WERI-Rb-1 (cell line): ENCODE data around the gene SRSF8.
"Not testable (repeated sequence)": the region's sequence is repeated elsewhere in the genome, so short reads cannot be mapped to it uniquely, and the experiment has no call there.

Source experiments
- DNase-seq: peaks from one replicate; pipeline ENCODE4 v3.0.0-alpha.2; 2020
- H3K27ac ChIP-seq: fragments of 250-450 bp; sonication (Bioruptor Pico); 2 replicates; pipeline ENCODE4 v1.5.1; 2020; ENCODE audit warnings: mild to moderate bottlenecking, moderate library complexity
- H3K27me3 ChIP-seq: fragments of 250-450 bp; sonication (Bioruptor Pico); 2 replicates; pipeline ENCODE4 v1.5.1; 2021; ENCODE audit warnings: mild to moderate bottlenecking, low read depth, moderate library complexity; ENCODE audit not compliant: insufficient read depth, severe bottlenecking
- H3K36me3 ChIP-seq: fragments of 250-450 bp; sonication (Bioruptor Pico); 2 replicates; pipeline ENCODE4 v1.5.1; 2020; ENCODE audit warnings: mild to moderate bottlenecking, moderate library complexity
- H3K4me3 ChIP-seq: 2 replicates; pipeline ENCODE4 v1.5.1; 2011; ENCODE audit warnings: low read depth, mild to moderate bottlenecking, control low read depth, low read length
- H3K9me3 ChIP-seq: fragments of 250-450 bp; sonication (Bioruptor Pico); 2 replicates; pipeline ENCODE4 v1.5.1; 2021; ENCODE audit warnings: mild to moderate bottlenecking, moderate library complexity; ENCODE audit not compliant: severe bottlenecking
- CTCF ChIP-seq: IDR thresholded peaks from 2 replicates; pipeline ENCODE4 v1.5.1; 2011; ENCODE audit warnings: low read depth, mild to moderate bottlenecking, control low read depth, inconsistent platforms, low read length

The SRSF8 gene

GRCh38 chr11:95108671-95109551 is 42.2 kb downstream of the SRSF8 start:
- Histone ChIP-seq H3K4me3 (no peak overlapping the region), H3K9me3 (no peaks in the 10 kb centered on the region), H3K27ac (no peak overlapping the region), H3K27me3 (no peaks in the 10 kb centered on the region), H3K36me3 (no peaks in the 10 kb centered on the region)
- DNase-seq, result no peak
- no peak for TF ChIP-seq CTCF

DNA sequence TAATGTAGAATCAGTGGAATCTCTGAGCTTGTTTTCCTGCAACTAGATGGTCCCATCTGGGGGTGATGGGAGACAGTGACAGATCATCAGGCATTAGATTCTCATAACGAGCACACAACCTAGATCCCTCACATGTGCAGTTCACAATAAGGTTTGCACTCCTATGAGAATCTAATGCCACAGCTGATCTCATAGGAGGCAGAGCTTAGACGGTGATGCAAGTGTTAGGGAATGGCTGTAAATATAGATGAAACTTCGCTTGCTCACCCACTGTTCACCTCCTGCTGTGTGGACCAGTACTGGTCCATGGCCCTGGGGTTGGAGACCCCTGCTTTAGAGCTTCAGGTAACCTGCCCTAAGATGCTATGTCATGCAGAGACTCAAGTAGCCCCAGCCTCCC is 44.8 kb downstream of the SRSF8 start:
- not testable (repeated sequence) for H3K27me3 ChIP-seq, H3K4me3 ChIP-seq, DNase-seq, H3K9me3 ChIP-seq, H3K36me3 ChIP-seq, H3K27ac ChIP-seq

GRCh38 chr11:95111923-95112540 is 45.3 kb downstream of the SRSF8 start:
- Histone ChIP-seq H3K9me3 (no peaks in the 10 kb centered on the region), H3K36me3 (no peaks in the 10 kb centered on the region), H3K27ac (no peak overlapping the region), H3K4me3 (no peak overlapping the region), H3K27me3 (no peaks in the 10 kb centered on the region)
- DNase-seq, result no peak
- TF ChIP-seq CTCF, result no peak

- no peak for DNase-seq
- no peak overlapping the region for H3K27ac ChIP-seq
- H3K4me3 ChIP-seq, result no peak overlapping the region
- H3K9me3 ChIP-seq, result no peaks in the 10 kb centered on the region
- no peaks in the 10 kb centered on the region for H3K36me3 ChIP-seq
- no peak for TF ChIP-seq CTCF
- no peaks in the 10 kb centered on the region for H3K27me3 ChIP-seq
Observed at GRCh38 chr11:95115597-95115996, 48.9 kb downstream of the SRSF8 start.

GRCh38 chr11:95119361-95120060 is 52.8 kb downstream of the SRSF8 start:
- Histone ChIP-seq H3K9me3 (no peaks in the 10 kb centered on the region), H3K36me3 (no peaks in the 10 kb centered on the region), H3K4me3 (no peak overlapping the region), H3K27ac (no peak overlapping the region), H3K27me3 (no peaks in the 10 kb centered on the region)
- no peak for TF ChIP-seq CTCF
- no peak for DNase-seq
